ENCODE measurements around the gene EGFL7.

DNA sequence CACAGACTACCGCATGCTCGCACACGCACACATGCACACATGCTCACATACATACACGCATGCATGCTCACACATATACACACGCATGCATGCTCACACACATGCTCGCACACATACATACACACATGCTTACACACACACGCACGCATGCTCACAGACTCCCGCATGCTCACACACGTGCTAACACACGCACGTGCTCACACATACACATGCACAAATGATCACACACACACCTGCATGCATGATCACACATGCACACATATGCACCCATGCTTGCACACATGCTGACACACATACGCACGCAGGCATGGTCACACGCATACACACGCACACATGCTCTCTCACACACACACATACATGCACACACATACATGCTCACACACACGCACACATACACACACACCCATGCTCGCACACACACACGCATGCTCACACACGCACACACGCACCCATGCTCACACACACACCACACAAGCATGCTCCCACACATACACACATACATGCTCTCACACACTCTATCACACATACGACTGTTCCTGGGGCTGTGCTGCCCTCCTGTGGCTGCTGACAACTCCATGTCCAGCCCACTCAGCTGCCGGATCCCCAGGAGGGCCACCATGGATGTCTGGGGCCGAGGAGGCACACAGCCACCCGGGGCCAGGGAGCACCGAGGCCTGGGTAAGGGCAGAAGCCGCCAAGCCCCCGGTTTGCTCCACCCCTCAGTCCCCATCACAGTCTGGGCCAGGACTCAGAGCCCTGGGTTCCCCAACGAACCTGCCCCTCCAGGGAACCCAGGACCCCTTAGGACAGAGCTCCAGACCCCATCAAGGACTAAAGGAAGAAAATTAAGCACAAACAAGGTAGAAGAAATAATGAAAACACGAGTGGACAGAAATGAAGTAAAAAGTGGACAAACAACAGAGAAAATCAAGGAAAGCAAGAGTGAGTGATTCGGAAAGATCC lies 31.4 kb upstream of the EGFL7 start:
- TF ChIP-seq, protein P1, sequence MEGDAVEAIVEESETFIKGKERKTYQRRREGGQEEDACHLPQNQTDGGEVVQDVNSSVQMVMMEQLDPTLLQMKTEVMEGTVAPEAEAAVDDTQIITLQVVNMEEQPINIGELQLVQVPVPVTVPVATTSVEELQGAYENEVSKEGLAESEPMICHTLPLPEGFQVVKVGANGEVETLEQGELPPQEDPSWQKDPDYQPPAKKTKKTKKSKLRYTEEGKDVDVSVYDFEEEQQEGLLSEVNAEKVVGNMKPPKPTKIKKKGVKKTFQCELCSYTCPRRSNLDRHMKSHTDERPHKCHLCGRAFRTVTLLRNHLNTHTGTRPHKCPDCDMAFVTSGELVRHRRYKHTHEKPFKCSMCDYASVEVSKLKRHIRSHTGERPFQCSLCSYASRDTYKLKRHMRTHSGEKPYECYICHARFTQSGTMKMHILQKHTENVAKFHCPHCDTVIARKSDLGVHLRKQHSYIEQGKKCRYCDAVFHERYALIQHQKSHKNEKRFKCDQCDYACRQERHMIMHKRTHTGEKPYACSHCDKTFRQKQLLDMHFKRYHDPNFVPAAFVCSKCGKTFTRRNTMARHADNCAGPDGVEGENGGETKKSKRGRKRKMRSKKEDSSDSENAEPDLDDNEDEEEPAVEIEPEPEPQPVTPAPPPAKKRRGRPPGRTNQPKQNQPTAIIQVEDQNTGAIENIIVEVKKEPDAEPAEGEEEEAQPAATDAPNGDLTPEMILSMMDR (IDR thresholded peaks at IDR 0.05) = peak; percentile 58 to 76 (median 72)
- no peak for TF ChIP-seq POLR2A (IDR thresholded peaks at IDR 0.05)
